ENCODE data around the gene MRPL20. TPM values are rescaled to one million over a fixed set of nuclear protein-coding genes. Genes with fewer than 3 reads are reported as not detected.
A peak's percentile ranks its signal among the peaks of the same experiment; 100 is the strongest.
"Not testable (repeated sequence)": the region's sequence is repeated elsewhere in the genome, so short reads cannot be mapped to it uniquely, and the experiment has no call there.

MRPL20 gene
- total RNA-seq, 2 donors from 2014 or later: 143 to 174 TPM

GRCh38 chr1:1373051-1373814 lies 33.9 kb downstream of the MRPL20 start:
- Histone ChIP-seq H3K27me3 (replicated peaks; ENCODE audit: insufficient read depth) (no peaks in the 10 kb centered on the region), H3K9me3 (no peaks in the 10 kb centered on the region), H3K4me1 (replicated peaks) (peaks cover 17% of the 10 kb centered on the region), H3K4me3 (no peak overlapping the region), H3K27ac (no peak overlapping the region), H3K36me3 (no peaks in the 10 kb centered on the region)
- intact Hi-C loops (cut with DNase I): loop anchor here (5.0 kb wide), 1 partner anchor 251 kb away; no protein-coding TSS in a partner anchor
- no peak for DNase-seq (ENCODE audit: low spot score)
- 84% methylated on average over 26 of the region's 26 CpGs for WGBS
- TF ChIP-seq POLR2AphosphoS5 (IDR thresholded peaks at IDR 0.05): no peak
- no peak for TF ChIP-seq POLR2A (IDR thresholded peaks at IDR 0.05)
- TF ChIP-seq, protein P1, sequence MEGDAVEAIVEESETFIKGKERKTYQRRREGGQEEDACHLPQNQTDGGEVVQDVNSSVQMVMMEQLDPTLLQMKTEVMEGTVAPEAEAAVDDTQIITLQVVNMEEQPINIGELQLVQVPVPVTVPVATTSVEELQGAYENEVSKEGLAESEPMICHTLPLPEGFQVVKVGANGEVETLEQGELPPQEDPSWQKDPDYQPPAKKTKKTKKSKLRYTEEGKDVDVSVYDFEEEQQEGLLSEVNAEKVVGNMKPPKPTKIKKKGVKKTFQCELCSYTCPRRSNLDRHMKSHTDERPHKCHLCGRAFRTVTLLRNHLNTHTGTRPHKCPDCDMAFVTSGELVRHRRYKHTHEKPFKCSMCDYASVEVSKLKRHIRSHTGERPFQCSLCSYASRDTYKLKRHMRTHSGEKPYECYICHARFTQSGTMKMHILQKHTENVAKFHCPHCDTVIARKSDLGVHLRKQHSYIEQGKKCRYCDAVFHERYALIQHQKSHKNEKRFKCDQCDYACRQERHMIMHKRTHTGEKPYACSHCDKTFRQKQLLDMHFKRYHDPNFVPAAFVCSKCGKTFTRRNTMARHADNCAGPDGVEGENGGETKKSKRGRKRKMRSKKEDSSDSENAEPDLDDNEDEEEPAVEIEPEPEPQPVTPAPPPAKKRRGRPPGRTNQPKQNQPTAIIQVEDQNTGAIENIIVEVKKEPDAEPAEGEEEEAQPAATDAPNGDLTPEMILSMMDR (IDR thresholded peaks at IDR 0.05): no peak

DNA sequence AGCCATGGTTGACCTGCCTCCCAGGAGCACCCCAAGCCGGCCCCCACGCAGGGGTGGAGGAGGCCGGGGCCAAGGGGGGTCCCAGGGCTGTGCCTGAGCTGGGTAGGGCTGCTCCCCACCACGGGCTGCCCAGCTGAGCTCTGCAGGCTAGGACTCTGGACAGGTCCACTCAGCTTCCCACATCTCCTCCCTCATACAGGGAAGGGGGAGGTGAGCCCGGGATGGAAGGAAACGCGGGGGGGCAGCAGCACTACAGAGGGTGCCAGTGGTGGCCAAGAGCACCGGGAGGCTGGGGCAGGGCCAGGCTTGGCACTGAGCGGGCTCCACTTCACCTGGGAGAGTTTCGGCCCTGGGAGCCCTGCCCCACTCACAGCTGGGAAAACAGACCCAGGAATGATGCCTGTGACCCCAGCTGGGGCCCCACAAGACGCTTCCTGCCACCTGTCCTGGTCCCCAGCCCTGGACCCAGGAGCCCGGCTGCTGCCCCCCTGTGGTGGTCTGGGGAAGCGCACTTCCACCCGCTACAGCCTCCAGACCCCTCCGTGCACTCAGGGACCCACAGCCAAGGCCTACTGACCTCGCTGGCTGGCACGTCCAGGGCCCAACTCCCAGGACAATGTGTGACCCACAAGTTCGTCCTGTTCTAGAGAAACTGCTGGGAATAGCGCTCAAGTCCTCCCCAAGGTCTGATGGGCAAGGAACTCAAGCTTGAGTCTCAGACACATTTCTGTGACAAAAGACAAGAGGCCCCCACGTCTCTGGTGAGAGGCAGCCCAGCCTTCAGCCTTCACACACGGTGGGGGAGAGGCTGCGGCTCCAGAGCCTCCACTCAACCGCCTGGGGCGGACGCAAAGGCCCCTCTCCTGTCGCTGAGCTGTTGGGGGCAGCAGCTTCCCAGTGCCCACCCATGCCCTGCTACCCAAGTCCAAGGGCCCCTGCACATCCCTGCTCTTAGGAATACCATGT lies 35.1 kb downstream of the MRPL20 start:
- H3K4me3 ChIP-seq: no peak overlapping the region
- WGBS: 30% methylated on average over 26 of the region's 26 CpGs
- peak; percentile 39 for DNase-seq (ENCODE audit: low spot score)
- peaks cover 17% of the 10 kb centered on the region for H3K4me1 ChIP-seq (replicated peaks)
- H3K27me3 ChIP-seq (replicated peaks; ENCODE audit: insufficient read depth): no peaks in the 10 kb centered on the region
- no peak overlapping the region for H3K27ac ChIP-seq
- TF ChIP-seq POLR2A (IDR thresholded peaks at IDR 0.05) (no peak), POLR2AphosphoS5 (IDR thresholded peaks at IDR 0.05) (no peak)
- TF ChIP-seq, protein P1 (IDR thresholded peaks at IDR 0.05): peak; percentile 80 to 89 (median 84)
- no peaks in the 10 kb centered on the region for H3K9me3 ChIP-seq
- no peaks in the 10 kb centered on the region for H3K36me3 ChIP-seq
- intact Hi-C loops (cut with DNase I): loop anchor here (5.0 kb wide), 1 partner anchor 250 kb away; no protein-coding TSS in a partner anchor

DNA sequence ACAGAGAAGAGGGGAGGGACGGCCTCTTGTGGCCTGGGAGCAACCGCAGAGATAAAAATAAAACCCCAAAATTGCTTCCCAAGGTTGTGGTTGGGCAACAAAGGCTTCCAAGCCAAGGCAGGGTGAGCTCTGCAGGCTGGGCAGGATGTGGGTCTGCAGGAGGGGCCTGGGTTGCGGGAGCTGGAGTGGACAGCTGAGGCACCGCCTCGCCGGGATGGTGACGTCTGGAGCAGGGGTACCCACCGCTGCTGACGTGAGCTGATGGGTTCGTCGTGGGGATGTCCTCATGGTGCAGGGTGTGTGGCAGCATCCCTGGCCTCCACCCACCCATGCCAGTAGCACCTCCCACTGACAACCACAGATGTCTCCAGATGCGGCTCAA lies 35.7 kb downstream of the MRPL20 start:
- TF ChIP-seq, protein P1 (IDR thresholded peaks at IDR 0.05): no peak
- TF ChIP-seq POLR2AphosphoS5 (IDR thresholded peaks at IDR 0.05) (no peak), POLR2A (IDR thresholded peaks at IDR 0.05) (no peak)
- Histone ChIP-seq H3K27ac (no peak overlapping the region), H3K9me3 (no peaks in the 10 kb centered on the region), H3K36me3 (no peaks in the 10 kb centered on the region), H3K4me3 (no peak overlapping the region), H3K27me3 (replicated peaks; ENCODE audit: insufficient read depth) (no peaks in the 10 kb centered on the region), H3K4me1 (replicated peaks) (peaks cover 17% of the 10 kb centered on the region)
- WGBS: 78% methylated on average over 9 of the region's 12 CpGs
- intact Hi-C loops (cut with DNase I): loop anchor here (5.0 kb wide), 1 partner anchor 249 kb away; no protein-coding TSS in a partner anchor
- DNase-seq (ENCODE audit: low spot score): no peak

DNA sequence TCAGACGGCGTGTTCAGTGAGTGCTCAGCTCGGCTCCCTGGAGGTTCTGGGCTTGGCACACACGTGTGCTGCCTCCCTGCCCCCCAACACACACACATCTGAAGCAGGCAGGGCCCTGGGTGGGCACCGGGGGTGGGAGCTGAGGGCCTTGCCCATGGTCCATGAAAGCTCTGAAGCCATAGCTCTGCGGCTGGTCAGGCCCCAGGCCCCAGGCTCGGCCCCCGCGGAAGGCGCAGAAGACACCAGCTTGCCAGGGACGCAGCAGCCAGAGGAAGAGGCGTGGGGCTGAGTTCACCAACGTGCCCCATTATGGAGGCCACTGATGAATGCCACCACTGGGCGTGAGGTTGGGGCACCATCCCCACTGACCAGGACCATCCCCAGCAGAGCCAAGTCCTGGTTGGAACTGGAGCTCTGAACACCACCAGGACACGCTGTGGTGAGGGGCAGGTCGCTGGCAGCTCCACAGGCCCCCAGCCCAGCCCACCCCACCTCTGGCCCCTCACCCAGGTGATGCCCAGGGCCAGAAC lies 36.3 kb downstream of the MRPL20 start:
- Histone ChIP-seq H3K4me1 (replicated peaks) (peaks cover 16% of the 10 kb centered on the region), H3K36me3 (no peaks in the 10 kb centered on the region), H3K4me3 (no peak overlapping the region), H3K27ac (no peak overlapping the region), H3K27me3 (replicated peaks; ENCODE audit: insufficient read depth) (no peaks in the 10 kb centered on the region), H3K9me3 (no peaks in the 10 kb centered on the region)
- whole genome bisulfite sequencing: 86% methylated on average over 16 of the region's 16 CpGs
- TF ChIP-seq POLR2AphosphoS5 (IDR thresholded peaks at IDR 0.05) (no peak), POLR2A (IDR thresholded peaks at IDR 0.05) (no peak)
- TF ChIP-seq, protein P1 (IDR thresholded peaks at IDR 0.05): no peak
- intact Hi-C loops (cut with DNase I): loop anchor here (5.0 kb wide), 1 partner anchor 249 kb away; no protein-coding TSS in a partner anchor
- no peak for DNase-seq (ENCODE audit: low spot score)

GRCh38 chr1:1370094-1370493 lies 37.0 kb downstream of the MRPL20 start:
- not testable (repeated sequence) for H3K36me3 ChIP-seq; DNase-seq (ENCODE audit: low spot score); H3K27ac ChIP-seq; H3K9me3 ChIP-seq; H3K27me3 ChIP-seq (replicated peaks; ENCODE audit: insufficient read depth); H3K4me3 ChIP-seq
- peaks cover 15% of the 10 kb centered on the region for H3K4me1 ChIP-seq (replicated peaks)
- WGBS: 95% methylated on average over 14 of the region's 14 CpGs
- intact Hi-C loops (cut with DNase I): loop anchor here (5.0 kb wide), 1 partner anchor 248 kb away; no protein-coding TSS in a partner anchor
